ENCODE data around the gene HIGD1C. TPM values are rescaled to one million over a fixed set of nuclear protein-coding genes. Genes with fewer than 3 reads are reported as not detected.

Gene HIGD1C
- total RNA-seq: not detected in 2 replicates

DNA sequence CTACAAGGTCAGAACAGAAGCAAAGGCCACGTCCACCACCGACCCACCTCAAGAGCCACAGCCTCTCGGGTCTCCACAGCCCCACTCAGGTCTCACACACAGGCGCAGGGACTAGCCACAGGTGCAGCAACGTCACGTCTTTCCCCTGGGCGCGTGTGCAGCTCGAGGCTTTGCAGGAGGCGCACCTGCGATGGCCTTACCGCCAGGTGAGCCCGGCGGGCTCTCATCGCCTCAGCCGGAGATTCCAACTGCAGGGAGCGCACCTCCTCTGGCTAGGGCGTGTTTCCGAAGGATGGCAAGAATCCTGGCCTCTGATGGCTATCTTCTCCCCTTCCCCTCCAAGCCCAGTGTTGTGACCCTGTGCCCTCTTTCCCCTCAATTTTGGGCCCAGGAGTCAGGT, at the start of gene HIGD1C:
HIGD1C (plus strand) TSS at position 35 of the 400 bp plus-strand sequence. CDS start 1,455 bp downstream, outside the sequence.

Other genes with a start within 250 kb of the HIGD1C start
- gene ATF1, start 188.4 kb upstream of the HIGD1C start, total RNA-seq: 19.9 and 28.6 TPM in 2 replicates
- gene TMPRSS12, start 109.6 kb upstream of the HIGD1C start, total RNA-seq: not detected in 2 replicates
- 26.9 and 51.0 TPM in 2 replicates for gene SLC11A2, start 73.8 kb downstream of the HIGD1C start, total RNA-seq
- gene LETMD1, start 95.8 kb downstream of the HIGD1C start, total RNA-seq: 24.6 and 33.5 TPM in 2 replicates
- gene CSRNP2, start 131.1 kb downstream of the HIGD1C start, total RNA-seq: 11.0 and 33.4 TPM in 2 replicates
- 5.3 and 15.0 TPM in 2 replicates for gene TFCP2, start 220.6 kb downstream of the HIGD1C start, total RNA-seq